GM12892 (cell line): Measurements from ENCODE around the gene HEXB.
A peak's percentile ranks its signal among the peaks of the same experiment; 100 is the strongest.
"Not testable (repeated sequence)": the region's sequence is repeated elsewhere in the genome, so short reads cannot be mapped to it uniquely, and the experiment has no call there.

Source experiments
- DNase-seq: peaks from one replicate; pipeline ENCODE4 v3.0.0; 2011; ENCODE audit not compliant: insufficient read length
- FAIRE-seq: peaks from 2 replicates; lab custom pipeline; 2011; peaks lifted over from hg19 to GRCh38; lab: Jason Lieb, UNC
- POLR2A ChIP-seq: IDR thresholded peaks from 2 replicates; pipeline ENCODE4 v1.6.1; 2011; ENCODE audit warnings: low read depth, low read length, control low read depth
- POLR2AphosphoS5 ChIP-seq: IDR thresholded peaks from 2 replicates; pipeline ENCODE4 v1.6.1; 2011; ENCODE audit warnings: low read depth, low read length, control low read depth
- TAF1 ChIP-seq: IDR thresholded peaks from 2 replicates; pipeline ENCODE4 v1.6.1; 2011; ENCODE audit warnings: low read depth, mild to moderate bottlenecking, control low read depth, low read length, borderline replicate concordance

The HEXB gene

GRCh38 chr5:74686962-74687751, 2.1 kb downstream of the HEXB start:
- TF ChIP-seq POLR2A = no peak
- no peak for TF ChIP-seq TAF1
- TF ChIP-seq POLR2AphosphoS5 = no peak
- DNase-seq (no peak), FAIRE-seq (peak; percentile 50)

GRCh38 chr5:74693191-74693590, 8.2 kb downstream of the HEXB start:
- no peak for FAIRE-seq
- no peak for DNase-seq
- TF ChIP-seq POLR2AphosphoS5 (no peak), TAF1 (no peak), POLR2A (no peak)

- TF ChIP-seq POLR2AphosphoS5 = no peak
- TF ChIP-seq TAF1 = no peak
- TF ChIP-seq POLR2A = no peak
- FAIRE-seq (no peak), DNase-seq (no peak)
Measured at GRCh38 chr5:74717596-74717995, 32.6 kb downstream of the HEXB start.

GRCh38 chr5:74722271-74722670, 37.2 kb downstream of the HEXB start:
- no peak for TF ChIP-seq POLR2AphosphoS5
- no peak for TF ChIP-seq TAF1
- no peak for TF ChIP-seq POLR2A
- FAIRE-seq = no peak
- DNase-seq = no peak

- DNase-seq (no peak), FAIRE-seq (no peak)
- no peak for TF ChIP-seq POLR2AphosphoS5
- TF ChIP-seq TAF1 = no peak
Measured at GRCh38 chr5:74725331-74725730, 40.3 kb downstream of the HEXB start.

- DNase-seq (no peak), FAIRE-seq (no peak)
- TF ChIP-seq POLR2AphosphoS5 (no peak), TAF1 (no peak), POLR2A (no peak)
Measured at GRCh38 chr5:74736759-74737158, 51.7 kb downstream of the HEXB start.

GRCh38 chr5:74738406-74738805, 53.4 kb downstream of the HEXB start:
- TF ChIP-seq POLR2A = no peak
- TF ChIP-seq POLR2AphosphoS5 = no peak
- no peak for TF ChIP-seq TAF1
- FAIRE-seq (no peak), DNase-seq (no peak)

GRCh38 chr5:74748742-74749141, 63.7 kb downstream of the HEXB start:
- not testable (repeated sequence) for DNase-seq, FAIRE-seq

GRCh38 chr5:74761241-74761640, 76.2 kb downstream of the HEXB start:
- FAIRE-seq (peak; percentile 9), DNase-seq (no peak)
- TF ChIP-seq POLR2A = no peak
- TF ChIP-seq TAF1 = no peak
- no peak for TF ChIP-seq POLR2AphosphoS5

GRCh38 chr5:74762599-74762998, 77.6 kb downstream of the HEXB start:
- DNase-seq (no peak), FAIRE-seq (peak; percentile 38)
- TF ChIP-seq POLR2A (no peak), POLR2AphosphoS5 (no peak), TAF1 (no peak)

GRCh38 chr5:74763504-74763903, 78.5 kb downstream of the HEXB start:
- FAIRE-seq = no peak
- no peak for DNase-seq
- TF ChIP-seq TAF1 = no peak
- no peak for TF ChIP-seq POLR2AphosphoS5
- TF ChIP-seq POLR2A = no peak

- DNase-seq = no peak
Measured at GRCh38 chr5:74765201-74765600, 80.2 kb downstream of the HEXB start.

GRCh38 chr5:74765929-74766328, 80.9 kb downstream of the HEXB start:
- TF ChIP-seq TAF1 (no peak), POLR2A (no peak), POLR2AphosphoS5 (no peak)
- no peak for DNase-seq
- no peak for FAIRE-seq

More at GRCh38 chr5:74765201-74765600, 80.2 kb downstream of the HEXB start:
- no peak for FAIRE-seq
- TF ChIP-seq TAF1 = no peak
- TF ChIP-seq POLR2A = no peak
- no peak for TF ChIP-seq POLR2AphosphoS5

GRCh38 chr5:74766418-74766848, 81.4 kb downstream of the HEXB start:
- peak; percentile 51 for FAIRE-seq
- DNase-seq = peak; percentile 22
- TF ChIP-seq POLR2A (no peak), TAF1 (no peak), POLR2AphosphoS5 (no peak)
